Sigmoid colon (tissue), 4 donors: ENCODE data around the gene HUS1.

Source experiments
- EP300 ChIP-seq, 4 donors: sonication (generic); formaldehyde crosslinking; IDR thresholded peaks; one replicate each; pipeline ENCODE4 v1.6.1; 2017; ENCODE audit warnings: antibody characterized with exemption in 4 of 4
- POLR2A ChIP-seq, 2 donors: fragments of 450-650 bp; IDR thresholded peaks; one replicate each; pipeline ENCODE4 v1.6.1; 2016; ENCODE audit warnings: antibody characterized with exemption in 2 of 2, mild to moderate bottlenecking in 2 of 2, moderate library complexity in 2 of 2
- TF ChIP-seq, protein P1 (sequence below), 4 experiments: fragments of 450-650 bp in 3 of 4; fragments of 200-600 bp in 1 of 4; IDR thresholded peaks; one replicate each; pipeline ENCODE4 v1.5.1; 2016 to 2019; ENCODE audit warnings: antibody characterized with exemption in 4 of 4, mild to moderate bottlenecking in 3 of 4, moderate library complexity in 2 of 4

DNA sequence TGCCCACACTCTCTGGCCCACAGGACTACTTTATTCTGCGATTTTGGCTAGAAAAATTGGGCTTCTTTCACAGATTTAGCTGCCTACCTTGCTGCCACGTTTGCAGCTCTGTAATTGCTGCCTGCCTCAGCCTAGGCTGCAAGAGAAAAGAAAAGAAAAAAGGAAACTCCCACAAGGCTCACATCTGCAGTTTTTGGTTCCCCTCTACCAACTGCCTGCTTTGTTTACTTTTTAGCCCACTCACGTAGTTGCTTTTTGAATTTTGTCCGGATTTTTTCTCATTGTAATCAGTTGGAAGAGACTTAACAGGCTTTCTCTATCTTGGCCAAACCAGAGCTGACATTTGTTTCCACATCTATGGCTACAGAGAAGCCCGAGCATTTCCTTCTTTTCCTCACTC is 25.2 kb upstream of the HUS1 start:
- TF ChIP-seq, protein P1, sequence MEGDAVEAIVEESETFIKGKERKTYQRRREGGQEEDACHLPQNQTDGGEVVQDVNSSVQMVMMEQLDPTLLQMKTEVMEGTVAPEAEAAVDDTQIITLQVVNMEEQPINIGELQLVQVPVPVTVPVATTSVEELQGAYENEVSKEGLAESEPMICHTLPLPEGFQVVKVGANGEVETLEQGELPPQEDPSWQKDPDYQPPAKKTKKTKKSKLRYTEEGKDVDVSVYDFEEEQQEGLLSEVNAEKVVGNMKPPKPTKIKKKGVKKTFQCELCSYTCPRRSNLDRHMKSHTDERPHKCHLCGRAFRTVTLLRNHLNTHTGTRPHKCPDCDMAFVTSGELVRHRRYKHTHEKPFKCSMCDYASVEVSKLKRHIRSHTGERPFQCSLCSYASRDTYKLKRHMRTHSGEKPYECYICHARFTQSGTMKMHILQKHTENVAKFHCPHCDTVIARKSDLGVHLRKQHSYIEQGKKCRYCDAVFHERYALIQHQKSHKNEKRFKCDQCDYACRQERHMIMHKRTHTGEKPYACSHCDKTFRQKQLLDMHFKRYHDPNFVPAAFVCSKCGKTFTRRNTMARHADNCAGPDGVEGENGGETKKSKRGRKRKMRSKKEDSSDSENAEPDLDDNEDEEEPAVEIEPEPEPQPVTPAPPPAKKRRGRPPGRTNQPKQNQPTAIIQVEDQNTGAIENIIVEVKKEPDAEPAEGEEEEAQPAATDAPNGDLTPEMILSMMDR (IDR thresholded peaks at IDR 0.05) = no peak
- no peak for TF ChIP-seq POLR2A (IDR thresholded peaks at IDR 0.05)
- no peak for TF ChIP-seq EP300 (IDR thresholded peaks at IDR 0.05)
